ENCODE measurements around the gene DUSP1.

Gene DUSP1

GRCh38 chr5:172756764-172757393 lies 14.1 kb downstream of the DUSP1 start:
- TF ChIP-seq, protein P1, sequence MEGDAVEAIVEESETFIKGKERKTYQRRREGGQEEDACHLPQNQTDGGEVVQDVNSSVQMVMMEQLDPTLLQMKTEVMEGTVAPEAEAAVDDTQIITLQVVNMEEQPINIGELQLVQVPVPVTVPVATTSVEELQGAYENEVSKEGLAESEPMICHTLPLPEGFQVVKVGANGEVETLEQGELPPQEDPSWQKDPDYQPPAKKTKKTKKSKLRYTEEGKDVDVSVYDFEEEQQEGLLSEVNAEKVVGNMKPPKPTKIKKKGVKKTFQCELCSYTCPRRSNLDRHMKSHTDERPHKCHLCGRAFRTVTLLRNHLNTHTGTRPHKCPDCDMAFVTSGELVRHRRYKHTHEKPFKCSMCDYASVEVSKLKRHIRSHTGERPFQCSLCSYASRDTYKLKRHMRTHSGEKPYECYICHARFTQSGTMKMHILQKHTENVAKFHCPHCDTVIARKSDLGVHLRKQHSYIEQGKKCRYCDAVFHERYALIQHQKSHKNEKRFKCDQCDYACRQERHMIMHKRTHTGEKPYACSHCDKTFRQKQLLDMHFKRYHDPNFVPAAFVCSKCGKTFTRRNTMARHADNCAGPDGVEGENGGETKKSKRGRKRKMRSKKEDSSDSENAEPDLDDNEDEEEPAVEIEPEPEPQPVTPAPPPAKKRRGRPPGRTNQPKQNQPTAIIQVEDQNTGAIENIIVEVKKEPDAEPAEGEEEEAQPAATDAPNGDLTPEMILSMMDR (IDR thresholded peaks at IDR 0.05; ENCODE audit: extremely low read depth, missing control alignments) = no peak
- DNase-seq (ENCODE audit: low spot score) = no peak

- TF ChIP-seq, protein P1 (IDR thresholded peaks at IDR 0.05; ENCODE audit: extremely low read depth, missing control alignments) = no peak
- no peak for DNase-seq (ENCODE audit: low spot score)
Measured at GRCh38 chr5:172754596-172755356, 16.2 kb downstream of the DUSP1 start.

GRCh38 chr5:172753101-172753500 lies 17.9 kb downstream of the DUSP1 start:
- no peak for DNase-seq (ENCODE audit: low spot score)

GRCh38 chr5:172751761-172752510 lies 19.1 kb downstream of the DUSP1 start:
- no peak for DNase-seq (ENCODE audit: low spot score)
- TF ChIP-seq, protein P1 (IDR thresholded peaks at IDR 0.05; ENCODE audit: extremely low read depth, missing control alignments) = no peak

More at GRCh38 chr5:172753101-172753500, 17.9 kb downstream of the DUSP1 start:
- TF ChIP-seq, protein P1 (IDR thresholded peaks at IDR 0.05; ENCODE audit: extremely low read depth, missing control alignments) = no peak

GRCh38 chr5:172749881-172750633 lies 20.9 kb downstream of the DUSP1 start:
- TF ChIP-seq, protein P1 (IDR thresholded peaks at IDR 0.05; ENCODE audit: extremely low read depth, missing control alignments) = no peak
- no peak for DNase-seq (ENCODE audit: low spot score)

GRCh38 chr5:172749076-172749475 lies 21.9 kb downstream of the DUSP1 start:
- no peak for DNase-seq (ENCODE audit: low spot score)
- TF ChIP-seq, protein P1 (IDR thresholded peaks at IDR 0.05; ENCODE audit: extremely low read depth, missing control alignments) = no peak
